Large intestine (tissue), 3 donors: Measurements from ENCODE around the gene MAGEA3. TPM values are rescaled to one million over a fixed set of nuclear protein-coding genes. Genes with fewer than 3 reads are reported as not detected.
"Not testable (repeated sequence)": the region's sequence is repeated elsewhere in the genome, so short reads cannot be mapped to it uniquely, and the experiment has no call there.

Source experiments
- DNase-seq, 2 donors: peaks; one replicate each; pipeline versions ENCODE4 v3.0.0 to v3.0.0-alpha.2; 2013
- H3K27ac ChIP-seq: one replicate; pipeline ENCODE4 v1.5.1; 2013; ENCODE audit warnings: low read length
- H3K27me3 ChIP-seq: 2 replicates; pipeline ENCODE4 v1.6.1; 2013; ENCODE audit warnings: low read length; ENCODE audit not compliant: control insufficient read depth, insufficient read depth
- H3K36me3 ChIP-seq: 2 replicates; pipeline ENCODE4 v1.6.1; 2013; ENCODE audit warnings: low read length; ENCODE audit not compliant: control insufficient read depth, insufficient read depth
- H3K4me1 ChIP-seq: one replicate; pipeline ENCODE4 v1.6.1; 2013; ENCODE audit warnings: low read length; ENCODE audit not compliant: control insufficient read depth, insufficient read depth
- H3K4me3 ChIP-seq: one replicate; pipeline ENCODE4 v1.5.1; 2013; ENCODE audit warnings: low read length
- H3K9me3 ChIP-seq: one replicate; pipeline ENCODE4 v1.6.1; 2013; ENCODE audit warnings: mild to moderate bottlenecking, low read depth, low read length, moderate library complexity; ENCODE audit not compliant: control insufficient read depth
- WGBS: methylation state at CpG from one replicate; pipeline ENCODE4 v1.1.5; 2013; ENCODE audit warnings: low lambda C conversion rate; ENCODE audit not compliant: insufficient coverage; 5-methylcytosine and 5-hydroxymethylcytosine counted together
- polyA plus RNA-seq: library from polyadenylated mRNA; unstranded; fragments of 120-200 nt; gene quantifications from one replicate; pipeline ENCODE4 v1.2.1, GENCODE V29; 2013

Gene MAGEA3
- polyA plus RNA-seq, 1 donor = not detected

GRCh38 chrX:152735860-152736511, 37.4 kb downstream of the MAGEA3 start:
- WGBS = no CpG with 5 or more reads among the region's 12 CpGs
- Histone ChIP-seq H3K36me3 (no peaks in the 10 kb centered on the region), H3K4me3 (no peak overlapping the region), H3K27me3 (no peaks in the 10 kb centered on the region), H3K4me1 (no peaks in the 10 kb centered on the region), H3K27ac (no peak overlapping the region), H3K9me3 (no peaks in the 10 kb centered on the region)
- no peak for DNase-seq

- not testable (repeated sequence) for H3K4me1 ChIP-seq, H3K27me3 ChIP-seq, DNase-seq, H3K4me3 ChIP-seq, H3K36me3 ChIP-seq, H3K9me3 ChIP-seq, H3K27ac ChIP-seq
- no CpG with 5 or more reads among the region's 12 CpGs for WGBS
Observed at GRCh38 chrX:152736528-152736927, 37.9 kb downstream of the MAGEA3 start.

- no peak overlapping the region for H3K27ac ChIP-seq
- no CpG with 5 or more reads among the region's 5 CpGs for WGBS
- no peak for DNase-seq
- H3K36me3 ChIP-seq = no peaks in the 10 kb centered on the region
- H3K9me3 ChIP-seq = no peaks in the 10 kb centered on the region
- H3K4me1 ChIP-seq = no peaks in the 10 kb centered on the region
- H3K4me3 ChIP-seq = no peak overlapping the region
- no peaks in the 10 kb centered on the region for H3K27me3 ChIP-seq
Observed at GRCh38 chrX:152738560-152738959, 40.0 kb downstream of the MAGEA3 start.

Other genes starting within 250 kb of the MAGEA3 start
- 0.42 TPM for gene GABRA3, start 247.5 kb upstream of the MAGEA3 start, polyA plus RNA-seq
- 0.40 TPM for gene GABRQ, start 60.9 kb upstream of the MAGEA3 start, polyA plus RNA-seq
- not detected for gene CSAG2, start 10.5 kb downstream of the MAGEA3 start, polyA plus RNA-seq
- not detected for gene MAGEA2B, start 15.8 kb downstream of the MAGEA3 start, polyA plus RNA-seq
- gene CSAG1, start 34.9 kb downstream of the MAGEA3 start, polyA plus RNA-seq = not detected
- not detected for gene MAGEA12, start 35.0 kb downstream of the MAGEA3 start, polyA plus RNA-seq
- not detected for gene MAGEA2, start 55.0 kb downstream of the MAGEA3 start, polyA plus RNA-seq
- not detected for gene CSAG3, start 60.4 kb downstream of the MAGEA3 start, polyA plus RNA-seq
- gene MAGEA6, start 70.9 kb downstream of the MAGEA3 start, polyA plus RNA-seq = not detected
- gene CETN2, start 132.0 kb downstream of the MAGEA3 start, polyA plus RNA-seq = 37.0 TPM
- 19.7 TPM for gene NSDHL, start 132.3 kb downstream of the MAGEA3 start, polyA plus RNA-seq
- gene ZNF185, start 199.3 kb downstream of the MAGEA3 start, polyA plus RNA-seq = 4.4 TPM